Endodermal cell (in vitro differentiated cells): ENCODE measurements around the gene PRELP. TPM values are rescaled to one million over a fixed set of nuclear protein-coding genes. Genes with fewer than 3 reads are reported as not detected.

ENCODE experiments used
- DNase-seq: peaks from one replicate; pipeline ENCODE4 v3.0.0-alpha.2; 2017
- H3K27ac ChIP-seq: 2 replicates; pipeline ENCODE4 v1.5.1; 2013; ENCODE audit warnings: mild to moderate bottlenecking, low read depth, low read length, moderate library complexity
- H3K27me3 ChIP-seq: 2 replicates; pipeline ENCODE4 v1.6.1; 2013; ENCODE audit warnings: mild to moderate bottlenecking, low read length, moderate library complexity; ENCODE audit not compliant: insufficient read depth, control insufficient read depth, poor library complexity, severe bottlenecking
- H3K36me3 ChIP-seq: 2 replicates; pipeline ENCODE4 v1.7.0; 2013; ENCODE audit warnings: mild to moderate bottlenecking, low read length, moderate library complexity; ENCODE audit not compliant: control insufficient read depth, insufficient read depth
- H3K4me1 ChIP-seq: one replicate; pipeline ENCODE4 v1.7.0; 2013; ENCODE audit warnings: low read length; ENCODE audit not compliant: control insufficient read depth, insufficient read depth
- H3K4me3 ChIP-seq: 2 replicates; pipeline ENCODE4 v1.5.1; 2013; ENCODE audit warnings: mild to moderate bottlenecking, low read length, moderate library complexity
- H3K9ac ChIP-seq: 2 replicates; pipeline ENCODE4 v1.6.1; 2013; ENCODE audit warnings: mild to moderate bottlenecking, low read length, moderate library complexity; ENCODE audit not compliant: poor library complexity, severe bottlenecking; ENCODE audit errors: extremely low read depth
- H3K9me3 ChIP-seq: 2 replicates; pipeline ENCODE4 v1.6.1; 2013; ENCODE audit warnings: mild to moderate bottlenecking, low read length, moderate library complexity; ENCODE audit not compliant: control insufficient read depth
- H3K27ac Mint-ChIP-seq: 2 replicates; pipeline ENCODE4 v1.8.0; 2020; ENCODE audit warnings: mixed read lengths
- H3K27me3 Mint-ChIP-seq: 2 replicates; pipeline ENCODE4 v1.8.0; 2021; ENCODE audit warnings: mild to moderate bottlenecking, mixed read lengths; ENCODE audit not compliant: insufficient read depth
- H3K36me3 Mint-ChIP-seq: 2 replicates; pipeline ENCODE4 v1.8.0; 2020; ENCODE audit warnings: low read depth, mixed read lengths
- H3K4me1 Mint-ChIP-seq: 2 replicates; pipeline ENCODE4 v1.8.0; 2020; ENCODE audit warnings: mixed read lengths
- H3K4me3 Mint-ChIP-seq: 2 replicates; pipeline ENCODE4 v1.8.0; 2020; ENCODE audit warnings: mild to moderate bottlenecking, moderate library complexity, mixed read lengths
- H3K9me3 Mint-ChIP-seq: 2 replicates; pipeline ENCODE4 v1.8.0; 2020; ENCODE audit warnings: mild to moderate bottlenecking, mixed read lengths
- WGBS, 2 experiments: methylation state at CpG; one replicate each; pipeline versions ENCODE4 v1.1.5 to v1.1.7; 2013; ENCODE audit warnings: missing lambda C conversion rate in 2 of 2, mixed read lengths in 1 of 2; ENCODE audit not compliant: insufficient coverage in 1 of 2, insufficient read length in 1 of 2; 5-methylcytosine and 5-hydroxymethylcytosine counted together
- total RNA-seq, 2 donors: library from RNA; stranded (reverse); fragmentation: NEBNext Ultra II Directional in 1 of 2; extraction: Animal tissue kit (Norgen Biotek cat#: 25700) in 1 of 2; gene quantifications; 2 replicates in 1 of 2; 3 replicates in 1 of 2; pipeline ENCODE4 v1.2.1, GENCODE V29; 2021
- TF ChIP-seq, protein P1 (sequence below): fragments of 200-600 bp; sonication (generic); conservative IDR thresholded peaks from 2 replicates; pipeline ENCODE4 v1.5.0; 2021; ENCODE audit warnings: antibody characterized with exemption, mild to moderate bottlenecking

The PRELP gene
- total RNA-seq, 2 donors from 2014 or later = 0.66 to 3.9 TPM

DNA sequence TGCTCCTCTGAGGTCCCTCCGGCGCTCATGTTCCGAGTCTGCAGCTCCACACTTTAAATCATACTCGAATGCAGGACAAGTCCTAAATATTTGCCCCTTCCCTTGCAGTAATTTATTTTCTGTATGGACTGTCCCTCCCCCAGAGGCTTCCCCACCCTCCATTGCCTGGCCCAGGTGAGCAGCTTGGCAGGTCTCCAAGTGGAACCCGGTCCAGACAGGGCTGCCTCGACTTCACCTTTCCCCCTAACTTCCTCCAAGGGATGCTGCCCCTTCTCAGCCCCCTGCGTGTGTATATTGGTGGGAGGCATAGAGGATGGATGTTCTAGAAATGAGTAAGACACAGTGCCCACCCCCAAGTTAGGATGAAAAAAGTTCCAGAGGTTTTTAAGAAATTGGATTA lies 12.9 kb downstream of the PRELP start:
- H3K9me3 Mint-ChIP-seq = no peaks in the 10 kb centered on the region
- Histone ChIP-seq H3K36me3 (no peaks in the 10 kb centered on the region), H3K27me3 (no peaks in the 10 kb centered on the region), H3K9me3 (no peaks in the 10 kb centered on the region), H3K4me3 (no peak overlapping the region), H3K9ac (no peak overlapping the region), H3K27ac (no peak overlapping the region), H3K4me1 (no peaks in the 10 kb centered on the region)
- peaks cover 26% of the 10 kb centered on the region for H3K4me1 Mint-ChIP-seq
- H3K27me3 Mint-ChIP-seq = peaks cover 6% of the 10 kb centered on the region
- 87% methylated on average over 7 of the region's 7 CpGs; no CpG with 5 or more reads in 1 of the 2 experiments for WGBS, 2 experiments
- no peaks in the 10 kb centered on the region for H3K36me3 Mint-ChIP-seq
- no peak for DNase-seq
- no peak overlapping the region for H3K27ac Mint-ChIP-seq
- TF ChIP-seq, protein P1, sequence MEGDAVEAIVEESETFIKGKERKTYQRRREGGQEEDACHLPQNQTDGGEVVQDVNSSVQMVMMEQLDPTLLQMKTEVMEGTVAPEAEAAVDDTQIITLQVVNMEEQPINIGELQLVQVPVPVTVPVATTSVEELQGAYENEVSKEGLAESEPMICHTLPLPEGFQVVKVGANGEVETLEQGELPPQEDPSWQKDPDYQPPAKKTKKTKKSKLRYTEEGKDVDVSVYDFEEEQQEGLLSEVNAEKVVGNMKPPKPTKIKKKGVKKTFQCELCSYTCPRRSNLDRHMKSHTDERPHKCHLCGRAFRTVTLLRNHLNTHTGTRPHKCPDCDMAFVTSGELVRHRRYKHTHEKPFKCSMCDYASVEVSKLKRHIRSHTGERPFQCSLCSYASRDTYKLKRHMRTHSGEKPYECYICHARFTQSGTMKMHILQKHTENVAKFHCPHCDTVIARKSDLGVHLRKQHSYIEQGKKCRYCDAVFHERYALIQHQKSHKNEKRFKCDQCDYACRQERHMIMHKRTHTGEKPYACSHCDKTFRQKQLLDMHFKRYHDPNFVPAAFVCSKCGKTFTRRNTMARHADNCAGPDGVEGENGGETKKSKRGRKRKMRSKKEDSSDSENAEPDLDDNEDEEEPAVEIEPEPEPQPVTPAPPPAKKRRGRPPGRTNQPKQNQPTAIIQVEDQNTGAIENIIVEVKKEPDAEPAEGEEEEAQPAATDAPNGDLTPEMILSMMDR = no peak
- H3K4me3 Mint-ChIP-seq = no peak overlapping the region

DNA sequence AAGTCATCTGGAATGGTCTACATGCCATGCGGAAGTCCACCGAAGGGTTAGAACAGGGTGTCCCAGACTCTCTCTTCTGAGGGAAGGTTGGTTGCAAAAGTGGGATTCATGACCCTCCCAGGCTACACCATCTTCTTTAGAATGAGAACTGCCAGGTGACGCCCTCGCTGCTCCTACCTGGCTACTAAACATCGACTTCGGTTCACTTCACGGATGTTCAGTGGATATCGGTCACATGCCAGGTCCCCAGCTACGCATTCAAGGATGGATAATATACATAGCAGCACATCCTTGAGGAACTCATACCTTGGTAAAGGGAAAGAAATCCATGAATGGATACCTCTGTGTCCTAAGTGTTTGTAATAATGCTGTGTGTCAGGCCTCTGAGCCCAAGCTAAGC lies 15.0 kb downstream of the PRELP start:
- H3K4me1 ChIP-seq = no peaks in the 10 kb centered on the region
- no peaks in the 10 kb centered on the region for H3K27me3 ChIP-seq
- H3K4me3 Mint-ChIP-seq = no peak overlapping the region
- TF ChIP-seq, protein P1 = no peak
- 97 to 100% methylated on average over 9 of the region's 9 CpGs for WGBS, 2 experiments
- peaks cover 28% of the 10 kb centered on the region for H3K4me1 Mint-ChIP-seq
- H3K27me3 Mint-ChIP-seq = peaks cover 6% of the 10 kb centered on the region
- no peaks in the 10 kb centered on the region for H3K9me3 Mint-ChIP-seq
- H3K9me3 ChIP-seq = no peaks in the 10 kb centered on the region
- no peaks in the 10 kb centered on the region for H3K36me3 ChIP-seq
- H3K4me3 ChIP-seq = no peak overlapping the region
- no peak overlapping the region for H3K9ac ChIP-seq
- H3K27ac Mint-ChIP-seq = no peak overlapping the region
- no peak for DNase-seq
- H3K36me3 Mint-ChIP-seq = no peaks in the 10 kb centered on the region
- H3K27ac ChIP-seq = no peak overlapping the region

DNA sequence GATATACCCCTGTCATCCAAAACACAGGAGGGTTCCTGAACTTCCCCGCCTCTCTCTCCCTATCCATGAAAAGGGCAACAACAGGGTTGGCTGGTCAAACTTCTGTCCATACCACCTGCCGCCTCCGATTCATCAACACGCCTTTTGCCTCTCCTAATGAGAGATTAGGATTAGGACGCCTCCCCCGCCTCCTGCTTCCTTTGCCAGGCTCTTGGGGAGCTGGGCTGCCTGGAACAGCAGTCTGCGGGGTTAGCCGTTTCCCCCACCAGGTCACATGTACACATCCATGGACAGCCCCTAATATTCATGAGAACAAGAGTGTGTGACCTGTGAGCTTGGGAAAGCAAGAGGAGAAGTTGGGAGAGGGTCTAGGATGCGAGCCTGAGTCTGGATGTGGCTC lies 16.1 kb downstream of the PRELP start:
- H3K4me3 Mint-ChIP-seq = no peak overlapping the region
- peak; percentile 72 for DNase-seq
- TF ChIP-seq, protein P1 = no peak
- H3K27me3 ChIP-seq = no peaks in the 10 kb centered on the region
- H3K27ac Mint-ChIP-seq = no peak overlapping the region
- peaks cover 28% of the 10 kb centered on the region for H3K4me1 Mint-ChIP-seq
- no peaks in the 10 kb centered on the region for H3K9me3 ChIP-seq
- no peaks in the 10 kb centered on the region for H3K9me3 Mint-ChIP-seq
- H3K27me3 Mint-ChIP-seq = peaks cover 6% of the 10 kb centered on the region
- no peak overlapping the region for H3K4me3 ChIP-seq
- no peak overlapping the region for H3K9ac ChIP-seq
- no peaks in the 10 kb centered on the region for H3K4me1 ChIP-seq
- no peaks in the 10 kb centered on the region for H3K36me3 ChIP-seq
- no peak overlapping the region for H3K27ac ChIP-seq
- WGBS, 2 experiments = 64 to 71% methylated on average over 4 to 9 of the region's 9 CpGs
- H3K36me3 Mint-ChIP-seq = no peaks in the 10 kb centered on the region
